ENCODE measurements around the gene IQCH.

IQCH gene

DNA sequence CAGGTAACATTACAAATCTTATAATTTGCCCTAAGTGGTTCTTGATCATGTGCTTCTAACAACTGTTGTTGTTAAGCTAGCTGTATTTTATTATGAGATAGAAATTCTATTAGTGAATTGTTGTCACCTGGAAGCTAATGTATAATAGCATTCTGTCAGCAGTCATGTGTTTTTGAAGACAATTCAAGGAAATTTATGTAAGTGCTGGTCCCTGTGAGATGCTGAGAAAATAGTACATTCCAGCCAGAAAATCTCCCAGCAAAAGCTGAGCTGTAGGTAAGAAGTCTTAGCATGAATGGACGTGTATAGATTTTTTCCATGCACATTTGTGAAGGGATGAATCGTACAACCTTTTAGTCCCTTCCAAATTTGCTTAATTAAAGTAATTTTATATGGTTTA, 146.3 kb downstream of the IQCH start:
- TF ChIP-seq POLR2AphosphoS5 (IDR thresholded peaks at IDR 0.05; ENCODE audit: low read depth, low read length) (no peak), SIN3A (IDR thresholded peaks at IDR 0.05; ENCODE audit: borderline replicate concordance, insufficient read depth, low read length) (no peak), TAF1 (IDR thresholded peaks at IDR 0.05; ENCODE audit: borderline replicate concordance, insufficient read depth, low read length) (no peak), REST (IDR thresholded peaks at IDR 0.05; ENCODE audit: insufficient read depth in 1 of 2, low read depth in 2 of 2, low read length in 2 of 2) (no peak), FOXP2 (optimal IDR thresholded peaks at IDR 0.05; ENCODE audit: borderline replicate concordance, extremely low read depth, extremely low read length, insufficient read depth) (no peak)

GRCh38 chr15:67401336-67401735, 146.8 kb downstream of the IQCH start:
- TF ChIP-seq REST (IDR thresholded peaks at IDR 0.05; ENCODE audit: insufficient read depth in 1 of 2, low read depth in 2 of 2, low read length in 2 of 2) (no peak), POLR2AphosphoS5 (IDR thresholded peaks at IDR 0.05; ENCODE audit: low read depth, low read length) (no peak), FOXP2 (optimal IDR thresholded peaks at IDR 0.05; ENCODE audit: borderline replicate concordance, extremely low read depth, extremely low read length, insufficient read depth) (no peak), SIN3A (IDR thresholded peaks at IDR 0.05; ENCODE audit: borderline replicate concordance, insufficient read depth, low read length) (no peak), TAF1 (IDR thresholded peaks at IDR 0.05; ENCODE audit: borderline replicate concordance, insufficient read depth, low read length) (no peak)

GRCh38 chr15:67403428-67404154, 149.0 kb downstream of the IQCH start:
- TF ChIP-seq POLR2AphosphoS5 (IDR thresholded peaks at IDR 0.05; ENCODE audit: low read depth, low read length) = no peak
- no peak for TF ChIP-seq SIN3A (IDR thresholded peaks at IDR 0.05; ENCODE audit: borderline replicate concordance, insufficient read depth, low read length)
- no peak for TF ChIP-seq FOXP2 (optimal IDR thresholded peaks at IDR 0.05; ENCODE audit: borderline replicate concordance, extremely low read depth, extremely low read length, insufficient read depth)
- TF ChIP-seq REST (IDR thresholded peaks at IDR 0.05; ENCODE audit: insufficient read depth in 1 of 2, low read depth in 2 of 2, low read length in 2 of 2) = no peak
- no peak for TF ChIP-seq TAF1 (IDR thresholded peaks at IDR 0.05; ENCODE audit: borderline replicate concordance, insufficient read depth, low read length)

DNA sequence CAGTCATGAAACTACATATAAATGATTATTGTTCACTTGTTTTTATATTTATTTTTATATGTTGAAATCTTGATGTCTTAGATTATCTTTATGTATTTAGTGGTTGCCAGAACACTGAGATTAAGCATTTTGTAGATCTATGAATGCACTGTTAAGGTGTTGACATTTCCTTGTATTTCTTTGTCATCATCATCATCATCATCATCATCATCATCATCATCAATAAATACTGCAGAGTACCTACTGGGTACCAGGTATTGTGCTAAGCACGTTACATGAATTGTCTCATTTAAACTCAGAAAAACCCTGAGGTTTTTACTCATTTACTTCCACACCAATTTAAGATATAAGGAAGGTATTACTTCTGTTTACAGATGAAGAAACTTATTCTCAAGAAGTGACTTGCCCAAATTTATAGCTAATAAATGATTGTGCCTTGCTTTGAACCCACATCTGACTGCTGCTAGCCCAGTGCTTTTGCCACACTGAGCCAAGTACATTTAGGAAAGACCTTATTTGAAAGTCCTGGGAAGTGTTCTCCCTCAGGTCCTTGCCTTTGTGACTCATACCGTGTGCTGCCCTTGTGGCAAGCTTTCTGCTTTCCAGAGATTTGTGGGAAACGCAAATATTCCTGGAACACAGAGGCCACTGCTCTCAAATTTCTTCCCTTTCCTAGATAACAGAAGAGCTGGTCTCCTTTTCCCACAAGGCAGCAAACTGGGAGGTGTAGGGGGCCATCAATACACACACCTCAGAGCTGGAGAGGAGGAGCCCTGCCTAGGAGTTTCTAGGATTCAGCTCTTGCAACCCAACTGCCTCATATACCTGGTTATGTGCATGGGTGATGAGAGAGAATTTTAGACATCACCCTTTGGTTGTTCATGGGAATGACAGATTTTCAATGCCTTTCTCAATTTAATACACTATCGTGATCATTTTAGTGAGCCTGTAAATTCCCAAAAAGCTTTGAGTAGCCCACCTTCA, 150.9 kb downstream of the IQCH start:
- TF ChIP-seq REST (IDR thresholded peaks at IDR 0.05; ENCODE audit: insufficient read depth in 1 of 2, low read depth in 2 of 2, low read length in 2 of 2) (no peak), TAF1 (IDR thresholded peaks at IDR 0.05; ENCODE audit: borderline replicate concordance, insufficient read depth, low read length) (no peak), POLR2AphosphoS5 (IDR thresholded peaks at IDR 0.05; ENCODE audit: low read depth, low read length) (no peak), FOXP2 (optimal IDR thresholded peaks at IDR 0.05; ENCODE audit: borderline replicate concordance, extremely low read depth, extremely low read length, insufficient read depth) (no peak), SIN3A (IDR thresholded peaks at IDR 0.05; ENCODE audit: borderline replicate concordance, insufficient read depth, low read length) (no peak)

Measured in PFSK-1 (cell line).